HG03520 (cell line): ENCODE data around the gene CLEC3B.

Experiments used
- ATAC-seq: cut with Tn5 transposase; IDR thresholded peaks from one replicate; pipeline ENCODE4 v1.9.1; 2021; ENCODE audit warnings: mild to moderate bottlenecking, moderate library complexity; ENCODE audit not compliant: unreplicated experiment

CLEC3B gene

DNA sequence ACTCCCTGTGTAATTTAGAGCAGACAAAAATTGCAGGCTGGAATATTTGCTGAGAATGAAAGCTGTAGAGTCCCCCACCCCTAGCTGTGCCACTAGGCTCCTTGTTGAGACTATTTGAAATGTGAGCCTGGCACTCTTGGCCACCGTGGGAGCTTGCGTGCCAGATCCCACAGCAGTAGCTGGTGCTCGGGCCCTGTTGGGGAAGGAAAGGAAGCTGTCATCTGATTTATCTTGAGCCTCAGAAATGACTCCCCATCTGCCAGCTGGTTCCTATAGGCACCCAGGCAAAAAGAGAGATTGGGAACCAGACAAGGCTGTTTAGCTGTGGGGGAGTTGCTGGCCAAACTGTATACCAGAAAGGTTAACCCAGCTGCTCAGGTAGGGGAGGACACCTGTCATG is 23.4 kb upstream of the CLEC3B start:
- no peak for ATAC-seq

GRCh38 chr3:45003406-45003805 is 22.7 kb upstream of the CLEC3B start:
- ATAC-seq: no peak

DNA sequence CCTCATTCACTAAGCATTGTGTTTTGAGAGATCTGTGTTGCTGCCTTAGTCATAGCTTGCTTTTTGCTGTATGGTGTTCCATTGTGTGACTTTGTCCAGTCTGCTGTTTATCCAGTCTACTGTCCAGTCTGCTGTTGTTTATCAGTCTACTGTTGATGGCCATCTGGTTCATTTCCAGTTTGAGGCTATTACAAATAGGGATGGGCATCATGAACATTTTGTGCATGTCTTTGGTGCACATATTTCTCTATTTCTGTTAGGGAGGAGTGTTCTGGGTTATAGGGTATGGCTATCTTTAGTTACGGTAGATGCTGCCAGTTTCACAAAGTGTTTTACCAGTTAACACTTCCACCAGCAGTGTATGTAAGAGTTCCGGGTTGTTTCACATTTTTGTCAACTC is 22.2 kb upstream of the CLEC3B start:
- no peak for ATAC-seq

DNA sequence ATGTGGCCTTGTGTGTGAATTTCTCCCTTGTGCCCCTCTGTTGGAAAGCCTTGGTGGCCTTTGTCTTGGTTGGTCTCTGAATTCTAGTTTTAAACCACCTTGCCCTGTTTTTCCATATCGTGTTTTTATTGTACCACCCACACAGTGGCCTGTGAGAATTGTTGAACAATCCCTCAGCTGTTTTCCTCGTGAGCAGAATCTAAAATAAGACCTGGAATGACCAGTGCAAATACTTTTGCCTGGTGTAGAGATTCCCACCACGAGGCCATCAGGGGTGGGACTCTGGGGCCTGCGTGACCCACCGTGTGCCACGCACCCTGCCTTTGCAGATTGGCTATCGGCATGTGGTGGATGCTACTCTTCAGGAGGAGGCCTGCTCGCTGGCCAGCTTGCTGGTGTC is 19.0 kb upstream of the CLEC3B start:
- ATAC-seq: no peak

- ATAC-seq: no peak
These were observed 18.0 kb upstream of the CLEC3B start for GRCh38 chr3:45008117-45008516.

- ATAC-seq: no peak
These were observed 16.2 kb upstream of the CLEC3B start for GRCh38 chr3:45009868-45010267.

- no peak for ATAC-seq
These were observed 15.2 kb upstream of the CLEC3B start for GRCh38 chr3:45010811-45011333.

DNA sequence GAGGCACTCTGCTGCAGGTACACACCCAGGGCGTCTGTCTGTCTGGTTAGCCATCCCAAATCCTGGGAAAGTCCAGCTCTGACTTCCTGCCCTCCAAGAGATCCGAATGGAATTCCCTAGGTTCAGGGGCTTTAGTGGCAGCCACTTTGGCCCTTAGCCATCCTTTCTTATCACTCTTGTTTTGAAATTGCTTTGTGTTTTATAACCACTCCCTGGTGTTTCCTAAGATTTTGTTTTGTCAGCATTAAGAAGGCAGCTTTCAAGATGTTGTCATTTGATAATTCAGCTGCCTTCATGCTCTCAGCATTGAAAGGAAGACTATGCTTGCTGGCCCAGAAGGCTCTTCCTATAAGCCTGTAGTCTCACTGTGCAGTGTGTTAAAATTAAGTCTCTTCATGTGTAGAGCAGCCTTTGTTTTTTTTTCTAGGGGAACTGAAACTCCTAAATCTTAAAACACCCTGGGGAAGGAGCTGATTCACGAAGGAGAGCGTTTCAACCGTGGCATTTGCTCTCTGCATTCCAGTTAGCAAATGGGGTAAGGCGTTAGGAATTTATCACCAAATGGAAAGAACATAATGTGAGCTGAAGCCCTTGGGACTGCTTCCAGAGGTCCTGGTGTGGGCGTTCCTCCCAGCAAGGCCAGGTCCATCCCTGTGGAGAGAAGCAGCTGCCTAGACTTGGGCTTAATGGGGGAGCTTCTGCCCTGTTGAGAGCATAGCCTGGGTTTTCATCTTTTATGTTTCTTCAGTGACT is 14.2 kb upstream of the CLEC3B start:
- no peak for ATAC-seq

DNA sequence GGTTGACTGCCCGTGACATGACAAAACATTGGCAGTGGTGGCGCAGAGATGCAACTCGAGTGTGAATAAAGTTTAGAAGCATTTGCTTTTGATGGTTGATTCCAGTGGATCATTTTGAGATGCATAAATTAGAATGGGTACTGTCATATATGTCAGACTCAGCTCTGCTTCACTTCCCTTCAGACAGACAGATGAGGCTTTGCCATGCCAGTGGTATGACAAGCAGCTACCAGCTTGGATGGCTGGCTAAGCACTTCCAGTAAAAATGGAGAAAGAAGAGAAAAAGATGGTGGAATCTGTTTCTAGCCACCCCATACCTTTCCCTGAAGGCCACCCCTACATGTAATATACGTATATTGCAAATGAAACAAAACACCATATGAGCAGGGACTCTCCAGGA is 13.5 kb upstream of the CLEC3B start:
- no peak for ATAC-seq

- ATAC-seq: no peak
These were observed 9.2 kb upstream of the CLEC3B start for GRCh38 chr3:45016916-45017315.

- ATAC-seq: no peak
These were observed 8.3 kb upstream of the CLEC3B start for GRCh38 chr3:45017821-45018220.

DNA sequence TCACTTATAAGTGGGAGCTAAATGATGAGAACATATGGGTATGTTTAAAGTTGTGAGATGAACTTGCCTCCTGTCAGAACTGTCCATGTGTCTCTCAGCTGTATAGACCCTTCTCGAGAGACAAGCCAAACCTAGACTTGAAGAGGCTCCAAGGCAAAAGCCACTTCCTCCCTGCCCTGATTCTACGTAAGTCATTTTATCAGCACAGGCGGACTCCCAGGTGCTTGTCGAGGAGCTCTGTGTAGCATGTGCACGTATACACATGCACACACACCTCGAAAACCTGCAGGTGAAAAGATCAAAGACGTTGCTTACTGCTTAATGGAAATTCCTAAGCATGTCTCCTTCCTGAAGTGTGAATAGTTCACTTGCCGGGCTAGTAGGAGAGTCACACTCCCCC is 5.6 kb upstream of the CLEC3B start:
- no peak for ATAC-seq

DNA sequence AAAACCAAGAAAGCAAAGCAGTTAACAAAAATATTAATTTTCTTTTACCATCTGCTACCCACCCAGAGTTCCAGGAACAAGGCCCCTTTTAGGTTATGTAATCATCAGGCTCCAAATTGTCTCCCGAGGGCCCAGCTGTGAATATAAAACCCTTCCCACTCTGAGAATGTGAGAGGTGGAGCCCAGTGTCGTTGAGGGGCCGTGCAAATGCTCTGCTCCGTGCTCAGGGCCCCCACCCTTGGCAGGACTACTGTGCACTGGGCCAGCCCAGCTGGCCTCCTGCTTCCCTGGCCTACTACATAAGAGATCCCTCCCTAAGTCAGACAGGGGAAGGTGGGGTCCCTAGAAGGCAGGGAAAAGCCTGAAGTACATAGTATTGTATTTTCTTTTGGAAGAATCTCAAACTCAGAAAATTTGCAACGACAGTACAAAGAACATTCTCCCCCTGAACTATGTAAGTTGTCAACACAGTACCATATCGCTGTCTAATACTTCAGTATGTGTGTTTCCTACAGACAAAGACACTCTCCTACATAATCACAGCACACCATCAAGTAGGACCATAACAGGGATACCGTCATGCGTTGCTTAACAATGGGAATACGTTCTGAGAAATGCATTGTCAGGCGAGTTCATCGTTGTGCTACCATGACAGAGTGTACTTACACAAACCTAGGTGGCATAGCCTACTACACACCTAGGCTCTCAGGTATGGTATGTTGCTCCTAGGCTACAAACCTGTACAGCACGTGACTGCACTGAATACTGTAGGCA is 4.4 kb upstream of the CLEC3B start:
- ATAC-seq: no peak

DNA sequence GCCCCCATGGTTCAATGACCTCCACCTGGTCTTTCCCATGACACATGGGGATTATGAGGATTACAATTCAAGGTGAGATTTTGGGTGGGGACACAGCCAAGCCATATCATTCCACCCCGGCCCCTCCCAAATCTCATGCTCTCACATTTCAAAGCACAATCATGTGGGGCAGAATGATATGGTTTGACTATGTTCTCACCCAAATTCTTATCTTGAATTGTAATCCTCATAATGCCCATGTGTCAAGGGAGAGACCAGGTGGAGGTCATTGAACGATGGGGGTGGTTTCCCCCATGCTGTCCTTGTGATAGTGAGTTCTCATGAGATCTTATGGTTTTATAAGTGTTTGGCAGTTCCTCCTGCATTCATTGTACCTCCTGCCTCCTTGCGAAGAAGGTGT is 2.4 kb upstream of the CLEC3B start:
- ATAC-seq: no peak

GRCh38 chr3:45024542-45025255 is 1.4 kb upstream of the CLEC3B start:
- no peak for ATAC-seq

DNA sequence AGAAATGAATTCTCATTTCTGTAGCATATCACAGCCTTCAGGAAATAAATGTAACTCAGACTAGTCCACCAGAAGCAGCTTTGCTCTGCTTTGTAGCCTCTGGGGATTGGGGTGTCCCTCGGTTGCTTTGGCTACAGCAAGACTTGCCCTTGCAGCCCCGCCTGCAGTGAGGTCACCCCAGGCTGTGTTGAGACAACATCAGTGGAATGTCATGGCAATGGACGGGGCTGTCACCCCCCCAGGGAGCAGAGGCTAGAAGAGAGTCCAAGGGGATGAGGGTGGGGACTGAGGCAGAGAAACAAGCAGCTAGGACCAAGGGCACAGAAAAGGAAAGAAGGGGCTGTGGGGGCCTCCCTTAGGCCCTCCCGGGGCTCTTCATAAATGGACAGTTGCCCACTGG is 854 bp downstream of the CLEC3B start:
- ATAC-seq: no peak

GRCh38 chr3:45027441-45027840 is 1.3 kb downstream of the CLEC3B start:
- no peak for ATAC-seq

GRCh38 chr3:45029216-45029615 is 3.1 kb downstream of the CLEC3B start:
- ATAC-seq: no peak

DNA sequence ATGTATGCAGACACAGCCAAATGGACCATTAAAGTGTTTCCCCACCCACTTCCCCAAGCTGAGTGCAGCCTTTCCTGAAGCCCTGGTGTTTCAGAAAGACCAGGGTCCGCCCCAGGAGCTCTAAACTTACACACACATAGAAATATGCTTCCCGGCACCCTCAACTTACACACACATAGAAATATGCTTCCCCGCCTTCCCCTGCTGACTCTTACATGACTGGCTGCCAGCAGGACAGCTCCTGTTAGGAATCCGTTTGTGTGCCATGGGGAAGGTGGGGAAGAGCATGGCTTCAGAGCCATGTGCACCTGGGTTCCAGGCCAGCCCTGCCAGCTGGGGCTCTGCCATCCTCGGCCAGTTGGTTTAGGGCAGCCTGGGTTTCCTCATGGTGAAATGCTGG is 3.6 kb downstream of the CLEC3B start:
- ATAC-seq: no peak

GRCh38 chr3:45031531-45031930 is 5.4 kb downstream of the CLEC3B start:
- no peak for ATAC-seq

GRCh38 chr3:45032113-45032512 is 6.0 kb downstream of the CLEC3B start:
- ATAC-seq: no peak

DNA sequence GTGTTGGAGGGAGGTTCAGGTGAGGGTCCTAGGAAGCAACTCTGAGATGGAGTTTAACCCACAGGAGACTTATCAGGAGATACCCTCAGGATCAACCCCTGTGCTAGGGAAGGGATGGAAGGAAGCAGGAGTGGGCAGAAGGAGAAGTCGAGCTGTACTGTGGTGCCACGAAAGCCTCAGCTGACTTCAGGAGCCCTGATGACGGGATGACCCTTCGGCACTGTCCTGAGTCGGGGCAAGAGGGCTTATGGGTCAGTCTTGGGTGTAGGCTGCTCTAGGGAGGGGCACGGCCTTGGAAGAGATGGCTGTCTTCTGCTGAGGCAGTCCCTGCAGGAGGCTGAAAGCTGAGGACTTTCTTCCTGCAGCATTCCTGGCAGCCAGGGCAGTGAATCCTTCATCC is 7.7 kb downstream of the CLEC3B start:
- no peak for ATAC-seq
